COLO829 (cell line): ENCODE measurements around the gene PKDCC.
"Not testable (repeated sequence)": the region's sequence is repeated elsewhere in the genome, so short reads cannot be mapped to it uniquely, and the experiment has no call there.

Experiments
- DNase-seq: peaks from one replicate; pipeline ENCODE4 v3.0.0; 2012; ENCODE audit warnings: low spot score

Gene PKDCC

DNA sequence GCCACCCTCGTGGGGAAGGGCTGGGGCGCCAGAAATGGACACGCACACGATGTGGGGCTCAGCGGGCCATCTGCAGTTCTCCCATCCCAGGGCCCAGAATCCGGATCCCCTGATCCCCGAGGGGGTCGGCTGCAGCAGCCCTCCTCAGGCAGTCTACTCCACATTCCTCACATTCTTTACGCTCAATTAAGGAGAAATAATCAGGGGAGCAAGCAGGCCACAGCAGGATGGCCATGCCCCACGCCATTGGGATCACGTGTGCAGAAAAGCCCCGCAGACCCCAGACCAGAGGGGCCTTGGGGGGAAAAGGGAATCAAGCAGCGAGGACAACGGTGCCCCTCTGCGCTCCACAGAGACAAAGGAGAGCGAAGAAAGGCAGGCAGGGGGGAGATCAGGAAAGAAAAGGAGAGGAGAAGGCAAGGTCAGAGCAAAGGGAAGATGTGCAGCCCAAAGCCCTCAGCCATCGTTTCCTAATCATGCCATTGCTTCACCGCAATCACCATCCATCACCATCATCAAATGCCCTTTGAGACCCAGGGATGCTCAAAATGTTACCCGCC lies 17.5 kb upstream of the PKDCC start:
- DNase-seq: no peak

DNA sequence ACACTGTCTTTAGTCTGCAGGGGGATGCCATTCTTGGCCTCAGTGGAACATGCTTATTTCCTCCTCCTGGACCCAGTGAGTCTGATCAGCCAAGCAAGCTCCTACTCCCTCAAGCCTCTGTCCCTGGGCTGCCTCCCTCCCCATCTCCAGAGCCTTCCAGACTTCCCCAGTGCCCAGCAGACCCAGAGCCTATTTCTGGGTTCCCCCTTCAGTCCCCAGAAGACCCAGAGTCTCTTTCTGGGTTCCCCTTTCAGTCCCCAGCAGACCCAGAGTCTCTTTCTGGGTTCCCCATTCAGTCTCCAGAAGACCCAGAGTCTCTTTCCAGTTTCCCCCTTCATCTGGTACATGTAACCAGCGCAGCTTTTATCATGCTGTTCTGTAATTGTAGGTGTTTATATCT lies 17.0 kb upstream of the PKDCC start:
- no peak for DNase-seq

DNA sequence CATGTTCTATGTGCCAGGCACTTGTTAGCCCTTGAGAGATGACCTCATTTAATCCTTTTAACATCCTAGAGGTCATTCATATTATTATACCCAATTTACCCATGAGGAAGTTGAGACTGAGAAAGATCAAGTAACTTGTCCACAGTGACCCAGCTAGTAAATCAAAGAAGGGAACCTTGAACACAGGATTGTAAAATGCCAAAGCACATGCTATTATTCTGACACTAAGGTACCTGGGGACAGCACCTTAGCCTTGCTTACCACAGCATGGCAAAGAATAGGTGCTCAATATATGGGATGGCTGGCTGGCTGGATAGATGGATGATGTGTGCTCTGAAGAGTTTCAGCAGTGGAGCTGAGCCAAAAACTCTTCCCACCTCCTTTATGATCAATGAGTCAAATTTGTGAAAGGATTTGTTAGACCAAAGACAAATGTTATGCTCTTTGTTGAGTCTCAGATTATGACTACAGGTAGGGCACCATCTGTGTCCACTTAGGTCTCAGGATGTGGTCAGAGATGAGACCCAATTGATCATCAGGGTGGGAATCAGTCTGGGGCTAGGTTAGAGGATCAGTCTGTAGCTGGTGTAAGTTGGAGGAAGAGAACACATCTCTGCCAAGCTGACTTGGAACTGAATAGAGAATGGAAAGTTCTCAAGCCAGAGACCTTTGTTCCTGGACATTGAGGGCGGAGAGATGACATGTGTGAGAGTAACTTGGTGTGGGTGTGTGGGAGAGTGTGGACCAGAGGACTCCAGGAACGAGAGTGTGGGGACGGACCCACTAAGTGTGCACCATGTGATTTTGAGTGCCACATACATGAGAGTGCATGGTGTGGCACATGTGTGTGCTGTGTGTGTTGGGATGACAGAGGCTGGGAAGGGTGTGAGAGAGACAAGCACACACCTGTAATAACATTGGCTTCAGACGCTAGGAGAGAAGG lies 16.3 kb upstream of the PKDCC start:
- no peak for DNase-seq

- DNase-seq: no peak
Observed at GRCh38 chr2:42032224-42032620, 15.6 kb upstream of the PKDCC start.

DNA sequence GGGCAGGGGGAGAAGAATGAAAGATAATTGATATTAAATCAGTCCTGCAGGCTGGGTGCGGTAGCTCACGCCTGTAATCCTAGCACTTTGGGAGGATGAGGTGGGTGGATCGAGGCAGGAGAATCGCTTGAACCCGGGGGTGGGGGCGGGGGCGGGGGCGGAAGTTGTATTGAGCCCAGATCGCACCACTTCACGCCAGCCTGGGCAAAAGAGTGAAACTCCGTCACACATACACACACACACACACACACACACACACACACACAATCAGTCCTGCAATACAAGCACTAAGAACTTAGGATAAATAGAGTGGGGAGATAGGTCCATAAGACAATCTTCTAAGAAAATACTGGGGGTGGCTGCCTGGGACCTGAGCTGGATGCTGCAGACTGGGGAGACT lies 15.1 kb upstream of the PKDCC start:
- DNase-seq: no peak

- not testable (repeated sequence) for DNase-seq
Observed at GRCh38 chr2:42034096-42034495, 13.7 kb upstream of the PKDCC start.

GRCh38 chr2:42035241-42035640 lies 12.6 kb upstream of the PKDCC start:
- no peak for DNase-seq

DNA sequence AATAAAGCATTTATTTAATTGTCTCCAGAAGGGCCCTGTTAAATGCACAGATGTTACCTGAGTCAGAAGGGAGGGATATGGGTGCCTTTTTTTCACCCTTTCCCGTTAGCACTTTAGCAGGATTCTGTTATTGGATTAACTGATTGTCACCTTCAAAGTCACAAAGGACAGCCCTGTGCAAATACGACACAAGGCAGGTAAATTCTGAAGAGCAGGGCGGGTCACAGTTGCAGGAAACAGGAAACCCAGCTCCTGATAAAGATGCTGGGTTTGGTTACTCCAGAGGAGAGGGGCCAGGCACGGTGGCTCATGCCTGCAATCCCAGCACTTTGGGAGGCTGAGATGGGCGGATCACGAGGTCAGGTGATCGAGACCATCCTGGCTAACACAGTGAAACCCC lies 11.4 kb upstream of the PKDCC start:
- DNase-seq: no peak

- no peak for DNase-seq
Observed at GRCh38 chr2:42036940-42037339, 10.9 kb upstream of the PKDCC start.

- DNase-seq: no peak
Observed at GRCh38 chr2:42040643-42041278, 7.1 kb upstream of the PKDCC start.

DNA sequence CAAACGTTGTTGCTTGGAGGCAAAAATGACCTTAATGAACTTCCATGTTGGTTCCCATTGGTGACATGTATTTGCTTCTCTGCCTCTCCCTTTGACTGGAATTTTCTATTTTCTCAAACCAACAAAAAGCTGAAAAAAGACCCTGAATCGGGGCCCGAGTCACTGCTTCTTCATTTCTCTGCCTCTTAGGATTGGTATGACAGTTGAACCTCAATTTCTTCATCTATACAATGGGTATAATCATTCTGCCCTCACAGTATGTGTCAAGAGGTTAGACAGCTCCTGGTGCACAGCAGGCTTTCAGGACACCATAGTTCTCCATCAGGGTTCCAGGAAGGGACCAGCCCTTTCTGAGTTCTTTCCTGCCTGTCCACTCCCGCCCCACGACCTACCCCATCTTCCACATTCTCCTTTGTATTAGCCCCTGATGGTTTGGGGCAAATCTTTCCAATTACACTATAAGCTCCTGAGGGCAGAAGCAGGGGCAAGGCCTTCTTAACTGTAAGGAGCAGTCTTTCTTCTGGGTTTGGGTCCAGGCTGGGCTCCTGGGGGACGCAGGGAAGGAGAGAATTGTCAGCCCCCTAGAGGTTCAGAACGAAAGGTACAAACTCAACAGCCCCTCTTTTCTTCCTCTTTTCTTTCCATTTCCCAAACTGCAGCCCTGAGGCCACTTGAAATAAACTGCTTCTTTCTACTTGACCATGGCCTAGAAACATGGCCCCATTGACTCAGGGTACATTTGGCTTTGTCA lies 6.3 kb upstream of the PKDCC start:
- DNase-seq: no peak

- no peak for DNase-seq
Observed at GRCh38 chr2:42042631-42043355, 5.0 kb upstream of the PKDCC start.

- no peak for DNase-seq
Observed at GRCh38 chr2:42043789-42044394, 3.9 kb upstream of the PKDCC start.

DNA sequence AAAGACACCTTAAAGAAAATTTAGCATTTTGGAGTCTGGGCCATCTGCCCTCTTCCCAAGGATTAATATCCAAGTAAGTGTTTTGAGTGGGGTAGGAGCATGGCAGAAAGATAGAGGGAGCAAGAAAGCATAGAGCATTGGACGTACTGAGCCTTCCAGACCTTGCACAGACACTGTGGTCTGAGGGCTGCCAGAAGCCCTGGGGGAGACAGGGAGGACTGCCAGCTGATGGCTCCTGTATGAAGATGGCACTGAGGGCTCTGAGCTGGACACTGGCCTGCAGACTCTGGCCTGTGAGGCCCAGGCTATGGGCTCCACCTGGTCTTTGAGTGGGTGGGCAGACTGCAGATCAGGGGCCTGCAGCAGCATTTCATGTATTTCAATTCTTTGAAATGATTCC lies 2.9 kb upstream of the PKDCC start:
- DNase-seq: no peak

GRCh38 chr2:42045352-42045751 lies 2.5 kb upstream of the PKDCC start:
- no peak for DNase-seq

GRCh38 chr2:42045848-42046748 lies 1.7 kb upstream of the PKDCC start:
- DNase-seq: no peak

DNA sequence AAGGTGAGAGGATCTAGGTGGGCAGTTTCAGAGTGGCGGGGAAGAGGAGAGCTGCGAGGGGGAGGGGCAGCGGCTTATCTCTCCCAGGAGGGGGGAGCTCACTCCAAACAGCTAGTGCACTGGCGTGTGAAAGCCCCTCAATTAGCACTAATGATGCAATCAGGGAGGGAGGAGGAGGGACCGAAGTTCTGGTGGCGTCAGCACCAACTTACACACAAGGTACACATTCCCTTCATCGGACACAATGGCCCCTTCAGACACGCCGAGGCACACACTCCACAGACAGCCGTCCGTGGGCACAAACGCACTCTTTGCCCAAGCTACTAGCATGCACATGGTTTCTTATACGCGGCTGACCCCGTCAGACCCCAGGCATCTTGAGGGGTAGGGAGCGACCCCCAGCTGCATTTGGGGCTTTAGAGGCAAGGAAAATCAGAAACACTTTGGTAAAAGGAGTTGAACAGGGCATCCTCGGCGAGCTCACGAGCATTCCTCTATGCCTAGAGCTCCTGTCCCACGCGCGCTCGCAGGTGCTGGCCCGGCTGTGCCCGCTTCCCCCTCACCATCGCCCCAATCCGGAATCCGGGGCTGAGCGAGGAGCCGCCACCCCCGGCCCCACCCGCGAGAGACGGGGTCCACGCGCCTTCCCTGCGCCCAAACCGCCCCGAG lies 868 bp upstream of the PKDCC start:
- DNase-seq: no peak

DNA sequence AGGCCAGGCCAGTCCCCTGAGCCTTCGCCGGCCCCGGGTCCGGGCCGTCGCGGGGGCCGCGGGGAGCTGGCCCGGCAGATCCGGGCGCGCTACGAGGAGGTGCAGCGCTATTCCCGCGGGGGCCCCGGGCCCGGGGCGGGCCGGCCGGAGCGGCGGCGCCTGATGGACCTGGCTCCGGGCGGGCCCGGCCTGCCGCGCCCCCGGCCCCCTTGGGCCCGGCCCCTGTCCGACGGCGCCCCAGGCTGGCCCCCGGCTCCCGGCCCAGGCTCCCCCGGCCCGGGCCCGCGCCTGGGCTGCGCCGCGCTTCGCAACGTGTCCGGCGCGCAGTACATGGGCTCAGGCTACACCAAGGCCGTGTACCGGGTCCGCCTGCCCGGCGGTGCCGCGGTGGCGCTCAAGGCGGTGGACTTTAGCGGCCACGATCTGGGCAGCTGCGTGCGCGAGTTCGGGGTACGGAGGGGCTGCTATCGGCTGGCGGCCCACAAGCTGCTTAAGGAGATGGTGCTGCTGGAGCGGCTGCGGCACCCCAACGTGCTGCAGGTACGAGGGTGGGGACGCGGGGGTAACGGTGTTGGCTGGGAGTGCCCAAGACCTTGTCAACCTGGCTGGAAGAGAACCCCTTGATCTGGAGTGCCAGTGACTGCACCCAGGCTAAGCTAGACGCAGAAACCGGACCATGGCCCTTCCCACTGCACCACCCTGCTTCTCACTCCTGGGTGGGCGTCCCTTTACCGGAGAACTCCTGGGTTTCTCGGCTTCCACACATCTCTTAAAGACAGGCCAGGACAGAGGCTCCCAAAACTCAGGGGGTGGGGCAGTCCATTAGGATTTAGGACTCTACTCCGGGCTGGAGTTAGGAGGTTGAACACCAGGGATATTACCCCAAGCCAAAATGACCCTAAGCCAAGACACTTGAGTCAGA lies 739 bp downstream of the PKDCC start:
- no peak for DNase-seq
